Head of caudate nucleus (tissue), 42 donors: ENCODE measurements around the gene MYO3B.
A peak's percentile ranks its signal among the peaks of the same experiment; 100 is the strongest.

Experiments used
- DNase-seq, 42 donors: peaks; one replicate each; pipeline versions ENCODE4 v3.0.0 to v3.0.0-alpha.2; 2020 to 2021; ENCODE audit warnings: mixed read lengths in 7 of 42
- intact Hi-C: fragments of 100-400 bp; cut with DNase I; formaldehyde crosslinking; loops from one replicate; pipeline ENCODE4 v1.15.0; 2022

Gene MYO3B

GRCh38 chr2:170157025-170157684 lies 20.8 kb upstream of the MYO3B start:
- intact Hi-C loops: no loop called here
- DNase-seq: no peak

DNA sequence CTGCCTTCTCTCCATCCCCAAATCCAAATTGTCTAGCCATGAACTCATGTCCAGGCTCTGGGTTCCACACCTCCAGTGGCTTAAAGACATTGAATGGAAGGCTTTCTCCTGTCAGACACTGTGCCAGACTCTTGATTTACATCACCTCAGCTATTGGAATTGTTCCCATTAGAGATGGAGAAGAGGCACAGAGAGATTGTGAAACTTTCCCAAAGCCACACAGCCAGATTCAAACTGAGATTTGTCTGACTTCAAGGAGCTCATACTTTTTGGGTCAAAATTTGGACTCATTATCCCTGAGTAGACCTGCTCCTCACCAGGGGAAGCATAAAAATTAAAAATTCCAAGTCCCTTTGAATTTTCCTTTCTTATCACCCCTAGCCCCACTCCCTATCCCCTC lies 18.9 kb upstream of the MYO3B start:
- intact Hi-C loops: no loop called here

DNA sequence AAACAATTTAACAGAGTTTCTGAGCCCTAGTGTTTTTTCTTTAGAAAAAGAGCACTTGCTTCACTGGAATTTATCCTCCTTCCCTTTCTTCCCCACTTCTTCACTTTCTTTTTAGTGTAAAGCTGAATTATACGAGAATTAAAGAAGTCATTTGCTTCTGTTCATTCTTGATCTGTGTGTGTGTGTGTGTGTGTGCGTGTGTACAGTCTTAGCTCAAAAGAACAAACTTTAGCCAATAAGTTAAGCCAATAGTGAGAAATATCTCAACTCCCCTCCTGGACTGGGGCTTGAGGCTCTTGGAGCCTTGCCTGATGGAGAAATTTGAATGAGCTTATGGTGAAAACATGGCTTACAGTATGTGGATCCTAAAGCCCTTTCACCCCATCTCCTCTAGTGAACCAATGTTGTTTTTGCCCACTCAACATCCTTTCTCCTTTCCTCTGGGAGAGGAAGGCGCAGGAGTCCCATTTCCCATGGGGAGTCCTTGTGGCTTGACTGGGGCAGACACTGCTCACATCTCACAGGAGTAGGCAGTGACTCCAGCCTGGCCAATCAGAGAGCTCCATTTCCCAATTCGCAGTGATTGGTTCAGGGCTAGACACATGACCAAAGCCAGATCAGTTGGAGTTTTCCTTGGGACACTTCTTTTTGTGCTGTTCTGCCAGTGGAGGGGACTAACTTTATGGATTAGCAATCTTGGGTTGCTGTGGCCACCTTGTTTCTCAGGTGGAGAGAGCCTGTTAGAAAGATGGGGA lies 16.3 kb upstream of the MYO3B start:
- intact Hi-C loops: no loop called here
- no peak for DNase-seq

More for the DNA sequence above, 18.9 kb upstream of the MYO3B start:
- DNase-seq: no peak

- no peak for DNase-seq
- intact Hi-C loops: no loop called here
Measured at GRCh38 chr2:170162271-170162632, 15.7 kb upstream of the MYO3B start.

- intact Hi-C loops: no loop called here
- DNase-seq: no peak
Measured at GRCh38 chr2:170163411-170164065, 14.4 kb upstream of the MYO3B start.

DNA sequence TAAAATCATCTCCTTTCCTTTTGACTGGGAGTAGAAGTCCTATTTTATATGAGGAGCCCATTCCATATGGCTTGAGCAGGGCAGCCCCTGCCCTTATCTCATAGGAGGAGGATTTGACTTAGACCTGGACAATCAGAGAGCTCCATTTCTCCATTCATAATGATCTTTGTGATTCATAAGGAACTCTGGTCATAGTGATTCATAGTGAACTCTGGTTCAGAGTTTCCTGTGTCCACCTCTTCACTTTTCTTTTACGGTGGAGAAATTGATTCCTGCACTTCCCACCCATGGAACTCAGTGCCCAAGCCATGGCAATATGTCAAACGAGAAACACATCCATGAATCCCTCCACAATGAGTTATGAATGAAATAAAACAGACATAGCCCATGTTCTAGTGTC lies 12.8 kb upstream of the MYO3B start:
- no peak for DNase-seq
- intact Hi-C loops: no loop called here

DNA sequence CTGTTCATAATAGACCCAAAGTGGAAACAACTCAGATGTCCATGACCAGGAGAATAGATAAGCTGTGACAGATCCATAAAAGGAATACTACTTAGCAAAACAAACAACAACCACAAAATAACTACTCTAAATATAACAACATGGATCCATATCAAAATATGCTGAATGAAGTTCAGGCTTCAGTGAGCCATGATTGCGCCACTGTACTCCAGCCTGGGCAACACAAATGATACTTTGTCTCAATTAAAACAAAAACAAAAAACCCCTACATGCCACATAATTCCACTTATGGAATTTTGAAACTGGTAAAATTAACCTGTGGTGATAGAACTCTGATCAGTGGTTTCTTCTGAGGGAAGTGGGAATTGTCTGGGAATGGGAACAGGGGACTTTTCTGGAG lies 11.2 kb upstream of the MYO3B start:
- no peak for DNase-seq
- intact Hi-C loops: no loop called here

GRCh38 chr2:170170281-170171040 lies 7.5 kb upstream of the MYO3B start:
- intact Hi-C loops: no loop called here
- no peak for DNase-seq

GRCh38 chr2:170176212-170176611 lies 1.7 kb upstream of the MYO3B start:
- intact Hi-C loops: no loop called here
- DNase-seq: no peak

DNA sequence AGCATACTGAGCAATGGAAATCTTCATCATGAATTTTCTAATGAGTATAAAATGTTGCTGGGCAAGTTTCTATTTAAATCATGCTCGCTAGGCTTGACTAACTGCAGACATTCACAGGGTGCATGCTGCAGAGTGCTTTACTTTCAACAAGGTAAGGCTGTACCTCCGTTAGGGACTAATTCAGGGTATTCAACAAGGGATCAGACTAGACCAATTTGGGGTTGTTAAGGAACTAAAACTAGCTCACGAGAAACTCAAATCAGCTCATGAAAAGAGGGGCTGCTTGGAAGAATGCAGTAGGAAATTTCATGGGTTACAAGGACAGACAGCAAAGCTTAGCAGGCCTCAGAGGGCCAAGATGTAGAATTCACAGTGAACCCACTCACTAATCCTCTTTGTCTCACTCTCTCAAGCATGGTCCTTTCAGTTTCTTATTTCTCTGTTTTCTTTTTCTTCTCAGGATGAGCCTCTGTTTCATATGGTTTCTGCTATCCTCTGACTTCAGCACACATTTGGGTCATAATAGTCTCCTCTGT lies 2.2 kb downstream of the MYO3B start:
- DNase-seq: no peak
- intact Hi-C loops: no loop called here

DNA sequence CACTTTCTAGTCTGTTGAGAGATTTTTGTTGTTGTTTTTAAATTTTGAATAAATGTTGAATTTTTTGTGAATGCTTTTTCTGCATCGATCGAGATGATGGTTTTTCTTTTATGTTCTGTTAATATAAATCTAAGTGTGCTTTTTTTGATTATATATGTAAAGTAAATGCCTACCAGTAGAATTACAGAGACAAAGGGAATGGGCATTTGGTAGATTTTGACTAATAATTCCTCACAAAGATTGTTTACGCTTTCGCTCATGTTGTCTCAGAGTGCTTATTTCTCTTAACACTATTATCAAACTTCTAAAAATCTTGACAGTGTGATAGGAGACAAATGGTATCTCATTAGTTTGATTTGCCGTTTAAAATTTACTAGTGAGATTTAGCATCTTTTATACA lies 3.7 kb downstream of the MYO3B start:
- DNase-seq: no peak
- intact Hi-C loops: no loop called here

GRCh38 chr2:170185319-170185718 lies 7.4 kb downstream of the MYO3B start:
- no peak for DNase-seq
- intact Hi-C loops: no loop called here

DNA sequence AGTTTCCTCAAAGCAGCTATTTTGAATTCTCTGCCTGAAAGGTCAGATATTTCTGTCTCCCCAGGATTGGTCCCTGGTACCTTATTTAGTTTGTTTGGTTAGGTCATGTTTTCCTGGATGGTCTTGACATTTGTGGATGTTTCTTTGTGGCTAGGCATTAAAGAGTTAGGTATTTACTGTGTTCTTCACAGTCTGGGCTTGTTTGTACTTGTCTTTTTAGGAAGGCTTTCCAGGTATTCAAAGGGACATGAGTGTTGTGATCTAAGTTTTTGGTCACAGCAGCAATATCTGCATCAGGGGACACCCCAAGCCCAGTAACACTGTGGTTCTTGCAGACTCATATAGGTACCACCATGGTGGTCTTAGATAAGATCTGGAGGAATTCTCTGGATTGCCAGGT lies 11.8 kb downstream of the MYO3B start:
- intact Hi-C loops: no loop called here
- no peak for DNase-seq

DNA sequence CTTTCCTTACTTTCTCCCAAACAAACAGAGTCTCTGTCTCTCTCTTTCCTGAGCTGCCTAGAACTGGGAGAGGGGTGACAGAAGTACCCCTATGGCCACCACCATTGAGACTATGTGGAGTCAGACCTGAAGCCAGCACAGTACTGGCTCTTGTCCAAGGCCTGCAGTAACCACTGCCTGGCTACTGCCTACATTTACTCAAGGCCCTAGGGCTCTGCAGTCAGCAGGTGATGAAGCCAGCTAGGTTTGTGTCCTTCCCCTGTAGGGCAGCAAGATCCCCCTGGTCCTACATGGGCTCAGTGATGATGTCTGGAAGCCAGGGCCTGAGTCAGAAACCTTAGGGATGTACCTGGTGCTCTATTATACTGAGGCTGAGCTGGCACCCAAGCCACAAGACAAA lies 12.2 kb downstream of the MYO3B start:
- intact Hi-C loops: no loop called here
- no peak for DNase-seq

GRCh38 chr2:170191166-170191866 lies 13.4 kb downstream of the MYO3B start:
- DNase-seq: no peak
- intact Hi-C loops: no loop called here

DNA sequence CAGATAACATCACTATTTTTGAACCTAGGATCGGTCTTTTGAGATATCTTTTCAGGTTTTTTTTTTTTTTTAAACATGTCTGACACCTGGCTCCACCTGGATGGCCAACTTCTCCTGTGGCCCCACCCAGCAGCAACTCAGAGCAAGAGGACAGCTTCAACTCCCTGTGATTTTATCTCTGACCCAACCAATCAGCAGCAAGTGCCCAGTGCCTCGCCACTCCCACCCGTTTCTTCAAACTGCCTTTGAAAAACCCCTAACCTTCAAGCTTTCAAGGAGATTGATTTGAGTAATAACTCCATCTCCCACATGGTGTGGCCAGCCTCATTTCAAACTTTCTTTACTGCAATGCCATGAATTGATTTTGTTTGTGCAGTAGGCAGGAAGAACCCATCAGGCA lies 19.0 kb downstream of the MYO3B start:
- no peak for DNase-seq
- intact Hi-C loops: no loop called here

- DNase-seq: no peak
- intact Hi-C loops: no loop called here
Measured at GRCh38 chr2:170201275-170201674, 23.3 kb downstream of the MYO3B start.

DNA sequence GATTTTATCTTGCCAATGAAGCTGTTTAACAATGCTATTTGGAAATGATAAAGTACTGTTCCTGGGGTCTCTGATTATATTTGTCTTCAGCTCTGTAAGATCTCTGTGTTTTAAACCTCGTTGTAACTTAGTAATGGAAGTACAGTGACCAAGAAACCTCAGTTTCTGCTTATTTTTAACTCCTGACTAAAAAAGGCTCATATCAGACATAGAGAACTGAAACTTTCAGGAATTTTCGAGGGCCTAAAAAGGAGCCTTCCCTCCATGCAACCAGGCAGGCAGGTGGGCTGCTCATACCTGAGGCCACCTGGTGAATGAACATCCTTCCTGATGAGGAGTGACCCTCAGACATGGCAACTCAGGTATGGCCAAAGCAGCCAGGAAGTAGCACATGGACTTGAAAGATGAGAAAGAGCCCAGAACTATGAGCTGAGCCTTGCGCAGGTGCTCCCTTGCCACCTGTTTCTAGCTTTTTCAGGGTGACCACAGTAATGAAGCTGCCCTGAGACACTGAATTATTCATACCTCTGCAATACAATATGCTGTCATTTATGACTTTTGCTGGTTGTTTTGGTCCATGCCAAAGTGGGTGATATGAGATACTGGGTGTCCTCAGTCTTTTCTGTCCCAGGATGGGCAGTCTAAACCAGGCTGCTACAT lies 23.9 kb downstream of the MYO3B start:
- intact Hi-C loops: no loop called here
- no peak for DNase-seq

- DNase-seq: peak in 1 of 42 donors; percentile 16
- intact Hi-C loops: no loop called here
Measured at GRCh38 chr2:170202437-170202836, 24.5 kb downstream of the MYO3B start.
